HCEC 1CT (cell line): ENCODE data around the gene ZNF496.
"Not testable (repeated sequence)": the region's sequence is repeated elsewhere in the genome, so short reads cannot be mapped to it uniquely, and the experiment has no call there.

ENCODE experiments used
- DNase-seq: peaks from one replicate; pipeline ENCODE4 v3.0.0-alpha.2; 2017

The ZNF496 gene

GRCh38 chr1:247331525-247332214, at the start of gene ZNF496:
Gene ZNF496, minus strand, starts transcription at chr1:247331867. Its CDS starts 2,289 bp downstream, at chr1:247329578.
- DNase-seq: peak; percentile 84

GRCh38 chr1:247378334-247379073, 46.8 kb upstream of the ZNF496 start:
- DNase-seq: no peak

GRCh38 chr1:247377656-247378055, 46.0 kb upstream of the ZNF496 start:
- not testable (repeated sequence) for DNase-seq

GRCh38 chr1:247376659-247377058, 45.0 kb upstream of the ZNF496 start:
- no peak for DNase-seq

GRCh38 chr1:247375747-247376146, 44.1 kb upstream of the ZNF496 start:
- DNase-seq: no peak

GRCh38 chr1:247374651-247375334, 43.1 kb upstream of the ZNF496 start:
- DNase-seq: not testable (repeated sequence)

GRCh38 chr1:247373721-247374141, 42.1 kb upstream of the ZNF496 start:
- DNase-seq: no peak

- no peak for DNase-seq
Observed at GRCh38 chr1:247371801-247372259, 40.2 kb upstream of the ZNF496 start.

GRCh38 chr1:247370786-247371732, 39.4 kb upstream of the ZNF496 start:
- DNase-seq: no peak

- no peak for DNase-seq
Observed at GRCh38 chr1:247368490-247369145, 37.0 kb upstream of the ZNF496 start.

GRCh38 chr1:247367786-247368422, 36.2 kb upstream of the ZNF496 start:
- DNase-seq: peak; percentile 17

- no peak for DNase-seq
Observed at GRCh38 chr1:247366926-247367645, 35.4 kb upstream of the ZNF496 start.

GRCh38 chr1:247366345-247366744, 34.7 kb upstream of the ZNF496 start:
- not testable (repeated sequence) for DNase-seq

- no peak for DNase-seq
Observed at GRCh38 chr1:247365023-247365422, 33.4 kb upstream of the ZNF496 start.

- not testable (repeated sequence) for DNase-seq
Observed at GRCh38 chr1:247363000-247363399, 31.3 kb upstream of the ZNF496 start.

- DNase-seq: no peak
Observed at GRCh38 chr1:247362153-247362552, 30.5 kb upstream of the ZNF496 start.

- no peak for DNase-seq
Observed at GRCh38 chr1:247360991-247361731, 29.5 kb upstream of the ZNF496 start.

- DNase-seq: no peak
Observed at GRCh38 chr1:247360116-247360898, 28.6 kb upstream of the ZNF496 start.

- no peak for DNase-seq
Observed at GRCh38 chr1:247359559-247359958, 27.9 kb upstream of the ZNF496 start.
